Esophagus muscularis mucosa (tissue), 4 donors: Measurements from ENCODE around the gene POU5F2.

Experiments
- CTCF ChIP-seq, 3 experiments: fragments of 200-600 bp in 2 of 3; fragments of 450-650 bp in 1 of 3; sonication (generic) in 2 of 3; IDR thresholded peaks; one replicate each; pipeline ENCODE4 v1.5.1; 2017 to 2019; ENCODE audit warnings: antibody characterized with exemption in 3 of 3, mild to moderate bottlenecking in 2 of 3, moderate library complexity in 1 of 3
- EP300 ChIP-seq: sonication (generic); formaldehyde crosslinking; IDR thresholded peaks from one replicate; pipeline ENCODE4 v1.6.1; 2017; ENCODE audit warnings: antibody characterized with exemption
- POLR2A ChIP-seq: fragments of 450-650 bp; IDR thresholded peaks from one replicate; pipeline ENCODE4 v1.6.1; 2017; ENCODE audit warnings: antibody characterized with exemption, moderate library complexity, mild to moderate bottlenecking, low read depth
- POLR2AphosphoS5 ChIP-seq, 2 donors: sonication (generic); formaldehyde crosslinking; IDR thresholded peaks; one replicate each; pipeline ENCODE4 v1.6.1; 2017; ENCODE audit warnings: antibody characterized with exemption in 2 of 2

- TF ChIP-seq POLR2A (no peak), CTCF (IDR thresholded peaks at IDR 0.05) (no peak), EP300 (no peak), POLR2AphosphoS5 (IDR thresholded peaks at IDR 0.05) (no peak)
Measured at GRCh38 chr5:93717162-93717561, 24.2 kb downstream of the POU5F2 start.
